AG04450 (cell line): ENCODE measurements around the gene VHLL. TPM values are rescaled to one million over a fixed set of nuclear protein-coding genes. Genes with fewer than 3 reads are reported as not detected.

Experiments
- CTCF ChIA-PET: fragments of 300-600, 350-600 bp; formaldehyde crosslinking; extraction: SDS; loops from one replicate; lab custom pipeline; 2022; ENCODE audit warnings: antibody characterized with exemption, inconsistent platforms; lab: Charles Lee
- POLR2A ChIA-PET: fragments of 350-600 bp; formaldehyde crosslinking; extraction: SDS; loops from one replicate; lab custom pipeline; 2021; ENCODE audit warnings: antibody characterized with exemption, inconsistent platforms; lab: Yijun Ruan, JAX
- DNase-seq: peaks from one replicate; pipeline ENCODE4 v3.0.0-alpha.2; 2011; ENCODE audit warnings: low read depth, low spot score
- H3K27ac ChIP-seq: one replicate; pipeline ENCODE4 v1.5.1; 2012; ENCODE audit warnings: low read depth, low read length, control low read depth
- H3K27me3 ChIP-seq: one replicate; pipeline ENCODE4 v1.6.0; 2012; ENCODE audit warnings: low read length; ENCODE audit not compliant: control insufficient read depth, insufficient read depth
- H3K4me3 ChIP-seq: 2 replicates; pipeline ENCODE4 v1.5.1; 2011; ENCODE audit warnings: mild to moderate bottlenecking, low read depth, low read length, control low read depth
- H3K9me3 ChIP-seq: 2 replicates; pipeline ENCODE4 v1.5.1; 2012; ENCODE audit warnings: low read length; ENCODE audit not compliant: control insufficient read depth, insufficient read depth
- polyA plus RNA-seq: library from polyadenylated mRNA; depleted of rRNA; stranded (reverse); fragments of >200 nt; gene quantifications from 2 replicates; pipeline ENCODE4 v1.2.3, GENCODE V29; 2011; rRNA removed
- TF ChIP-seq, protein P1 (sequence below): IDR thresholded peaks from 2 replicates; pipeline ENCODE4 v1.5.1; 2011; ENCODE audit warnings: low read depth, low read length, control low read depth, inconsistent platforms

VHLL gene
- polyA plus RNA-seq, 1 experiment = not detected

DNA sequence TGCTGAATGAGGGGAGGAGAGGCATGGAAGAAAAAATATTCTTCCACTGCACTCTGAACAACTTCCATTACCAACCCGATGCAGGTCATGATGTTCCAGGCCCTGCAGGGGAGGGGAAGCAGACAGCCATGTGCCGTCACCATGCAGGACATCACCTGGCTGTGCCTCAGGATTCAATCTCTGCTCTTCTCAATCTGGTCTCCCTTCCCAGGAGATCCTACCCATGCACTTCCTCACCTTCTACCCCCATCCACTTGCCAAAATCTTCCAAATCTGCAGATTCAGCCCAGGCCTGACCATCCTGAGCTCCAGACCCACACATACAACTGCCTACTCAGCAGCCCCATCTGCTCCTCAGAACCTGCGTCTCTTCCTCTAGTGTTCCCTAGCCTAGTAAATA lies 45.5 kb downstream of the VHLL start:
- TF ChIP-seq, protein P1, sequence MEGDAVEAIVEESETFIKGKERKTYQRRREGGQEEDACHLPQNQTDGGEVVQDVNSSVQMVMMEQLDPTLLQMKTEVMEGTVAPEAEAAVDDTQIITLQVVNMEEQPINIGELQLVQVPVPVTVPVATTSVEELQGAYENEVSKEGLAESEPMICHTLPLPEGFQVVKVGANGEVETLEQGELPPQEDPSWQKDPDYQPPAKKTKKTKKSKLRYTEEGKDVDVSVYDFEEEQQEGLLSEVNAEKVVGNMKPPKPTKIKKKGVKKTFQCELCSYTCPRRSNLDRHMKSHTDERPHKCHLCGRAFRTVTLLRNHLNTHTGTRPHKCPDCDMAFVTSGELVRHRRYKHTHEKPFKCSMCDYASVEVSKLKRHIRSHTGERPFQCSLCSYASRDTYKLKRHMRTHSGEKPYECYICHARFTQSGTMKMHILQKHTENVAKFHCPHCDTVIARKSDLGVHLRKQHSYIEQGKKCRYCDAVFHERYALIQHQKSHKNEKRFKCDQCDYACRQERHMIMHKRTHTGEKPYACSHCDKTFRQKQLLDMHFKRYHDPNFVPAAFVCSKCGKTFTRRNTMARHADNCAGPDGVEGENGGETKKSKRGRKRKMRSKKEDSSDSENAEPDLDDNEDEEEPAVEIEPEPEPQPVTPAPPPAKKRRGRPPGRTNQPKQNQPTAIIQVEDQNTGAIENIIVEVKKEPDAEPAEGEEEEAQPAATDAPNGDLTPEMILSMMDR = no peak
- no peaks in the 10 kb centered on the region for H3K9me3 ChIP-seq
- ChIA-PET CTCF (interaction anchor here (1.5 to 1.7 kb wide), 2 partner anchors 65 to 66 kb away, joined by 3 to 4 read pairs; no protein-coding TSS in a partner anchor), POLR2A (interaction anchor here (1.0 kb wide), 1 partner anchor 20 kb away, joined by 5 read pairs; no protein-coding TSS in a partner anchor)
- no peak for DNase-seq
- H3K4me3 ChIP-seq = no peak overlapping the region
- H3K27me3 ChIP-seq = no peaks in the 10 kb centered on the region
- H3K27ac ChIP-seq = no peak overlapping the region

DNA sequence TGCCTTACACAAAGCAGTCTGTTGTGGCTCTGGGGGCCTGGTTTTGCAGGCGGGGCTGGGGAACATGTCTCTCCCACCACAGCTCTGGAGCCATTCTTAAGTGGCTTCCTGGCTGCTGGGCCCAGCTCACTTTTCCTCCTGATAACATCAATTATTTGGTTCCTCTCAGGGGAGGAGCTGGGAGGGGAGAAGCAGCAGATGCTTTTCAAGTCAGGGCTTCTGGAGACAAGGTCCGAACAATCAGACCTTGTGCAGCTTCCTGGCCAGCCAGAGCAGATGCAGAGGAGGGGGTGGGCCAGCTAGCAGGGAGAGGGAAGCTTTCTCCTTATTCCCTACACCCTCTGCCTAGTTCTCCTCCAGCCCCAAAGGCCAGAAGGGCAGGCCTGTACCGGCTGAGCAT lies 47.6 kb downstream of the VHLL start:
- Histone ChIP-seq H3K27ac (no peak overlapping the region), H3K9me3 (no peaks in the 10 kb centered on the region), H3K27me3 (no peaks in the 10 kb centered on the region), H3K4me3 (no peak overlapping the region)
- ChIA-PET POLR2A (interaction anchor here (1.3 kb wide), 1 partner anchor 8 kb away, joined by 4 read pairs; no protein-coding TSS in a partner anchor), CTCF (no interaction called here)
- TF ChIP-seq, protein P1 = no peak
- no peak for DNase-seq

DNA sequence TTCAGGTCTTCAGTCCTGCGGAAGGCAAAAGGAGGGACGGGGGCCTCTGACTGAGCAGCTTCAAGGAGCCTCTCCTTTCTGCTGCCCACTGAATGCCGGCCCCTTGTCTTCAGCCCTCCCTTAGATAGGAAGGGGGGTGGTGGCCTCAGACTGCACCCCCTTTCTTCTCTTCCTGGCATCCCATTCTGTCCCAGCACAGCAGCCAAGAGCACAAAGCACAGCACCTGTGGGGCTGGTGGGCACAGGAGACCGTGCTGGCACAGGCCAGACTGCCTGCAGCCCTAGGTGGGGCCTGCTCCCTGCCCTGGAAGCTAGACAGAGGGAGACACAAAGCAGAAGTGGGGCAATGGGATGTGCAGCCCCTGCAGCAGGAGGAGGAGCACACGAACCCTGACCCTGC lies 49.5 kb downstream of the VHLL start:
- Histone ChIP-seq H3K9me3 (no peaks in the 10 kb centered on the region; the same call in 1 of the 2 replicates), H3K27me3 (no peaks in the 10 kb centered on the region), H3K27ac (no peak overlapping the region), H3K4me3 (no peak overlapping the region)
- no peak for DNase-seq
- ChIA-PET POLR2A (interaction anchor here (1.3 kb wide), 1 partner anchor 16 kb away, joined by 4 read pairs; no protein-coding TSS in a partner anchor), CTCF (interaction anchor here (0.8 kb wide), 1 partner anchor 9 kb away, joined by 3 read pairs; no protein-coding TSS in a partner anchor)
- TF ChIP-seq, protein P1 = no peak

Other genes starting within 250 kb of the VHLL start
- gene UBQLN4, start 245.5 kb downstream of the VHLL start, polyA plus RNA-seq = 22.7 and 23.2 TPM in 2 replicates
- gene LAMTOR2, start 244.5 kb downstream of the VHLL start, polyA plus RNA-seq = 42.4 and 60.4 TPM in 2 replicates
- gene RAB25, start 238.1 kb downstream of the VHLL start, polyA plus RNA-seq = not detected in 2 replicates
- 11.8 and 14.6 TPM in 2 replicates for gene MEX3A, start 216.8 kb downstream of the VHLL start, polyA plus RNA-seq
- 365 and 382 TPM in 2 replicates for gene LMNA, start 184.6 kb downstream of the VHLL start, polyA plus RNA-seq
- 0.58 and 0.60 TPM in 2 replicates for gene SEMA4A, start 145.7 kb downstream of the VHLL start, polyA plus RNA-seq
- 24.1 TPM in 2 replicates for gene SLC25A44, start 105.2 kb downstream of the VHLL start, polyA plus RNA-seq
- gene PMF1, start 86.3 kb downstream of the VHLL start, polyA plus RNA-seq = 43.5 and 53.3 TPM in 2 replicates
- 0.12 and 0.45 TPM in 2 replicates for gene BGLAP, start 57.1 kb downstream of the VHLL start, polyA plus RNA-seq
- 0.20 and 0.26 TPM in 2 replicates for gene PAQR6, start 51.3 kb downstream of the VHLL start, polyA plus RNA-seq
- gene SMG5, start 16.5 kb downstream of the VHLL start, polyA plus RNA-seq = 20.8 and 27.8 TPM in 2 replicates
- 1.6 and 1.8 TPM in 2 replicates for gene TMEM79, start 15.0 kb downstream of the VHLL start, polyA plus RNA-seq
- gene GLMP, start 3.6 kb downstream of the VHLL start, polyA plus RNA-seq = 25.5 and 36.4 TPM in 2 replicates
- gene CCT3, start 39.0 kb upstream of the VHLL start, polyA plus RNA-seq = 314 and 359 TPM in 2 replicates
- gene TSACC, start 39.2 kb upstream of the VHLL start, polyA plus RNA-seq = 0.27 and 0.48 TPM in 2 replicates
- not detected in 2 replicates for gene RHBG, start 69.9 kb upstream of the VHLL start, polyA plus RNA-seq
- gene MEF2D, start 201.5 kb upstream of the VHLL start, polyA plus RNA-seq = 9.9 and 14.5 TPM in 2 replicates